GM21447 (cell line): Measurements from ENCODE around the gene TMEM9.

Source experiments
- ATAC-seq: cut with Tn5 transposase; IDR thresholded peaks from one replicate; pipeline ENCODE4 v1.9.1; 2021; ENCODE audit not compliant: unreplicated experiment

The TMEM9 gene

DNA sequence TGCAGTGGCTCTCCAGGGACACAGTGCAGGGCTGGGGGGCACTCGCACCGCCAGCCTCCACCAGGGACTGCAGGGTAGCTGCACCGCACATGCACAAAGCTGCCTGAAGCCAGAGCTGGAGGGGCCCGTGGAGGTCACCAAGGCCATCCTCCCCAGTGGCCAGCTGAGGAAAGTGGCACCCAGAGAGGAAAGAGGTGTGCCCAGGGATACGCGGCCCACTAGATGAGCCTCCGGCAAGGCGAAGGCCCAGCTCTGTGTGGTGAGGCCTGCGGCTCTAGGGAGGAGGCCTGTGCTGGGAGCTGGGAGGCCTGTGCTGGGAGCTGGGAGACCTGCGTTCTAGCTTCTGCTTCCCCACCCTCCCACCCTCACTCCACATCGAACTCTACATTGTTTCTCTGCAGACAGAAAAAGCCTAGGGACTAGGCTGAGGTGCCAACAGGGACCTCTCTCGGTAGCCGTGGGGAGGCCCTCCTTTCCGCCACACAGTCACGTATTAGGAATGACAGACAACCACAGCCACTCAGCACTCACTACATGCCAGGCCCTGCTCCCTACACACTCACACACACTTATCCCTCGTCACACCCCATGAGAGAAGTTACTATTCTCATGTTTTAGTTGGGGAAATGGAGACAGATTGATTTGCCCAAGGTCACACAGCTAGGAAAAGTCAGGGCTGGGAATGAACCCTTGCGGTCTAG, 26.4 kb downstream of the TMEM9 start:
- ATAC-seq, result no peak

DNA sequence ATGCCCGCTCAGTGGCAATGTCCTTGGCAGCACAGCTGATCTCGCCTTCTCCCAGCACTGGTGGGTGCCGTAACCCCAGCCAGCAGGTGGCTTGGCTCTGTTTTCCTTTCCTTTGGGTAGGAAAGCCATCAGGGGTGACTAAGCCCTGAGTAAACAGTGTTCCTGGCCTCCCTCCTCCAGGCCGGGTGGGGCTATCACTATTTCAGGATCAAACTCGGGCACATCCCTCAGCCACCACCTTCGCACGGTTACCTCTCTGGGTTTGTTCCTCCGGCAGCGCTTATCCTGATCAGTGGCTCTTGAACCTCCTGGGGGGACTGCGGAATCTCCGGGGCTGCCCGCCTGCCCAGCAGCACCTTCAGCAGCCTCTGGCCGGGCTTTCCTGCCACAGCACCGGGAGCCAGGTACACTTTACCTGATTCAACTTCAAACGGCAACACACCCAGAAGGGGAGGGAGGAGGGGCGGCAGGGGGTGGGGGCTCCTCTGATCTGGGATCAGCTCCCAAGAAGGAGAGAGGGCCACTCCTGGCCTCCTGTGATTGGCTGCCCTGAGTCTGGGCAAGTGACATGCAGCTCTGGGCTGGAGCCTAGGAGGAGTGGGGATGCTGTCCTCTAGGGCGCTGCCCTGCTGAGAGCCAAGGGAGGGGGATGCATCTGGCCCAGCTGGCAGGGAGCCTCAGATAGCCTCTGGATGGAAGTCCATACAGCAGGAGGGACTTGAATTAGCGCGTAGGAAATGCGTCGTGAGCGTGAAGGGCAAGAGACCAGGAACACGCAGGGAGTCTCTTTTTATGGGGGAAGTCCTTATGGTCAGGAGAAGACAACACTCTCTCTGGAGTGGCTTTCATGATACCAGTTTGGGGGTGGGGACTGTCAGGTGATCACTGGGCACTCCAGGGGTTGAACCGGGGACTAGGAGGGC, 27.2 kb downstream of the TMEM9 start, which contains the start of gene ASCL5:
Gene ASCL5, minus strand, starts transcription at position 353 of the 923 bp plus-strand sequence. CDS start 11,812 bp downstream, outside the sequence.
- ATAC-seq, result no peak

DNA sequence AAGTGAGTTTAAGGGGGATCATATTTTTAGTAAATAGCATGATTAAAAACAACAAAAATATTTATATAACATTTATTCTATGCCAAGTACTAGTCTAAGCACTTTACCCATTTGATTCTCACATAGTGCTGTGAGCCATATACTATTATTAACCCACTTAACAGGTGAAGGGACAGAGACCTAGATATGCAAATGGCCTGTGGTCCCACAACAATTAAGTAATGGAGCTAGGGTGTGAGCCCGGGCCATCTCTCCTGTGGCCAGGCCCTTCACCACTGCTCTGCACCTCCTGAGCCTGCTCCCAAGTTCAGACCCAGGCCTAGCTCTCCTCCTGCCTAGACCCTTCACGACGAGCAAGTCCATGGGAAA, 27.8 kb downstream of the TMEM9 start:
- ATAC-seq, result no peak

DNA sequence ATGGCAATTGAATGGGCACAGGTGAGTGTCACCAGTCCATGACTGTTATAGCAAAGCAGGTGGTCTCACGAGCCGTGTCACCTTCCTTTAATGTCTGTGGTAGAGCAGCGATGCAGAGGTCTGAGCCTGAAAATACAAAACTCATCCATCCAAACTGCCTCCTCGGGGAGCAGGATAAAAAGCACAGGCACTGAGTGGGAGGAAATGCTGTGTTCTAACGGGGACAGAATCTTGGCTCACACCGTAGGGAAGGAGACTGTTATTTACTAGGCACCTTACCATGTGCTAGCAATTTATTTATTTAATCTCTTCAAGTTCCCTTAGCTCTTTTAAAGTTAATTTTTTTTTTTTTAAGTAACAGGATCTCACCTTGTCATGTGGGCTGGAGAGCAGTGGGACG, 28.5 kb downstream of the TMEM9 start:
- ATAC-seq, result no peak

DNA sequence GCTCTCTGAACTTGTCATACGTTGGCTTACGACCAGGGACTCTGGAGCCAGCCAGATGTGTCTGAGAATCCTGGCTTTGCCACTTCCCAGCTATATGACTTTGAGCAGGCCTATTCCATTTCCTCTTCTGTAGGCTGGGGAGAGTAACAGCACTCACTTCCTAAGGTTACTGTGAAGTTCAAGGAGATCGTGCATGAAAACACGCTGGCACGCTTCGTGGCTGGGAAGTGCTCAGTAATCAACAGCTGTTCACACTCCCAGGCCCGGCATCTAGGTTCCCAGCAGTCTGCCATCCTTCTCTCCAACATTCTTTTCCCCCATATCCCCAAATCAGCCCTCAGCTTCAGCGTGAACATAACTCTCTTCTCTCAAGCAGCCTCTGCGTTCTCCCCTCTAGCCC, 29.3 kb downstream of the TMEM9 start:
- ATAC-seq, result no peak

DNA sequence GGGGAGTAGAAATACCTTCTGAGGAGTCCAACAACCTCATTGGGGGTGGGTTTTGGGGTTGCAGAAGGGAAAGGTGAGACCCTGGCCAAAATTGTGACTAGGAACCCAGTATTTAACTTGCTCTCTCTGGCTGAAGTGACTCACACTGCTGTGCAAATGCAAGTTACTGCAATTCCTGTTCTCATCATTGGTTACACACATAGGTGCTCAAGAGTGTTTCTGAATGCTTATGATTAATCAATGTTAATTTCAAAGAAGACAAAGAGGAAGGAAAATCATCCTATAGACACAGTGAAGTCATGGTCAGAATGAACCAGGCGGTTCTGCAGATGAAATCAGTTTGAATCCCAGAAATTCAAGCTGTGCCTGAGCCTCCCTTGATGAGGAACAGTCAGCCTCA, 30.4 kb downstream of the TMEM9 start:
- ATAC-seq, result no peak

DNA sequence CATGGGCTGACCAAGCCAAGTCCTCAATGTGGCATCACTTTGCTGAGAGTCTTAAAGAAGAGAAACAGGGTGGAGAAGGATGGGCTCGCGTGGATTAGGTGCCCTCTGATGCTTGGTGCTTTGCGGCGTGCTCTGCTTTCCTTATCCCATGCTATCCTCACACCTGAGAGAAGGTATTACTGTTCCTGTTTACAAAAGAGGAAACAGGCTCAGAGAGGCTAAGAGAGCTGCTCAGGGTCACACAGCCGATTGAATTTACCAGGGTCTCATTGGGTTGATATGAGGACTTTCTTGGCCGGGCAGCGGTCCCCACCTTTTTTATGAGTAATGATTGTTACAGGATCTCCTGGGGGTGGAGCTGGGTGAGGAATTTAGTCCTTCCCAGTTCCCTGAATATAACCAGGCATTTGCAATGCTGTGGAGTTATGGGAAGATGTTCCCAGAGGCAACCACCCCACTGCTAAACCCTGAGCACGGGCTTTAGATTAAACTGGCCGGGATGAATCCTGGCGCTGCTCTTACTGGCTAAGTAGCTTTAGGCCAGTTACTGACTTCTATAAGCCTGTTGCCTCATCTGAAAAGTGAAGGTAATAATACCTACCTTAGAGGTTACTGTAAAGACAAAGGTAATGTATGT, 31.8 kb downstream of the TMEM9 start:
- ATAC-seq, result no peak

DNA sequence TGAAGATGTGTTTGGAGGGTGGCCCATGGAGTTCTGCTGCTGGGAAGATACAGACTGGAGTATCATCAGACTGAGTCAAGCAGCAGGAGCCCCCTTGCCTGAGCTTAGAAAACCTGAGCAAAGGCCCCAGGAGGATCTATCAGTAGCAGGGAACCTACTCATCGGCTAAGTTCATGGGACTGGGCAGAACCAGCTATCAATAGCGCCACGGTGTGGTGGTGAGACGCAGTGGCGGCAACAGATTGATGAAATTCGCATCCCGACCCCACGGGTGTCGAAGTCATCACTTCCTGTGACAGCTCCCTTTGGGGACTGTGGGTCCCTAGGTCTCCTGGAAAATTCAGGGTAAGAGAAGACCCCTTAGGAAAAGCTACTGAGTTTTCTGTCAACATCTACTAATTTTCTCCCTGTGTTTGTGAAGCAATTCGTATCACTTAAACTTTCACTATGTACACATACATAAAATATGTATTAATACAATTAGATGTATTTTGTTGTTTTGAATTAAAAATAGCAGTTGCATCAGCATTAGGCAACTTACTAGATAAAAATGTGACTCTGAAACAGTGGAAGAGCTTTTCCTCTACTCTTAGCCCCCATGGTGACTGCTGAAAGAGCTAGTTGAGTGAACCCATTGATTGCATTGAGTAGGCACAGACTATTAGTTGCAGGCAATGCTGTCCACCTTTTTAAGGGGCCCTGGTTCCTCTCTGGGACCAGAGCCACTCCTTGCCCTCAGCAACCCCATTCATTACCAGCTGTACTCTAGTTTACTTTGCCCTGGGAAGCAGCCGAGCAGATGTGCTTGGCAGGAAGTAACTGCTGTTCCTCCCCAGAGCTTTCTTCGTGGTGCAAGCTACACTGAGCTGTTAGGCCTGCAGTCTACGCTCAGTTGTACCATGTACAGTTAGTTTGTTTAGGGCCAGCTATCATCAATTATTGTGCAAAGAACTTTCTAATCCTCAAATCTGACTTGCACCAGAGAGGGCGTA, 34.8 kb downstream of the TMEM9 start:
- no peak for ATAC-seq

DNA sequence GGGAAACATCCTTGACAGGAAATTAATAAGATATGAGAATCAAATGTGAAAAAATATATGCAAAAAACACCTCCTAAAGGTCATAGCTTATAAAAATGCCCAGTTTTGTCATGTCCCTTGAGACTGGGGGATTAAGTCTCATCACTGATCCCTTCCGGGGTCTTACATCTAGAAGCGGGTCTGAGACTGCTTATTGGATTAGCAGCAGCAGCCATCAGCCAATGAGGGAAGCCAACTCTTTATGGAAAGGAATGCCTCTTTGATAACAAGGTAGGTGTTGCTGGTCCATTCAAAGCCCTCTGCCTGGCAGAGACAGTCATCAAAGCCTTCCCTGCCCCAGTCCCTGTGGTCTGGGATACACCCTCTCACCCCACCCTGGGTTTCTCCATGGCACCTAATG, 38.2 kb downstream of the TMEM9 start:
- no peak for ATAC-seq

DNA sequence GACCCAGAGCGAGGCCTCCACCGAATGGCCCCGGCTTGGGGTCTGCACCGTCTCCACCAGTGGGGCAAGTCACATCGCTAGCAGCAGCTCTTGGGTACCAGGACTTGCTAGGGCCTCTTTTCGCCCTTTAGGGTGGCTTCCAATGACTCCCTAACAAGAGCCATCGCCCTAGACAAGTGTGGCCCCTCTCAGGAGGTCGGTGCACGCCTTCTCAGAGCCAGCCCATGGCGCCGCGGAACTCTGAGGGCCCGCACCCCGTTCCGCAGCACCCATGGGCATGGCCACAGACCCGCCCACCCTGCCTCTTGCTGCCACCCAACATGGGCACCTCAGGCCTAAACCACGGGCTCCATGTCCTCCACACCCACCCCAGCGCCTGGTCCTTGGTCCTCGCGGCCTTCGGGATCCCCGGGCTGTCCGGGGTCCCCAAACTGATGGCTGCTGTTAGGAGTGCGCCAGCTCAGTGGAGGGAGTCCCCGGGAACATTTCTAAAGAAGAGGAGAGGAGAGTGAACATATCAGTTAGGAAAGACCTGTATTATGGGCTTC, 38.8 kb downstream of the TMEM9 start:
- no peak for ATAC-seq

DNA sequence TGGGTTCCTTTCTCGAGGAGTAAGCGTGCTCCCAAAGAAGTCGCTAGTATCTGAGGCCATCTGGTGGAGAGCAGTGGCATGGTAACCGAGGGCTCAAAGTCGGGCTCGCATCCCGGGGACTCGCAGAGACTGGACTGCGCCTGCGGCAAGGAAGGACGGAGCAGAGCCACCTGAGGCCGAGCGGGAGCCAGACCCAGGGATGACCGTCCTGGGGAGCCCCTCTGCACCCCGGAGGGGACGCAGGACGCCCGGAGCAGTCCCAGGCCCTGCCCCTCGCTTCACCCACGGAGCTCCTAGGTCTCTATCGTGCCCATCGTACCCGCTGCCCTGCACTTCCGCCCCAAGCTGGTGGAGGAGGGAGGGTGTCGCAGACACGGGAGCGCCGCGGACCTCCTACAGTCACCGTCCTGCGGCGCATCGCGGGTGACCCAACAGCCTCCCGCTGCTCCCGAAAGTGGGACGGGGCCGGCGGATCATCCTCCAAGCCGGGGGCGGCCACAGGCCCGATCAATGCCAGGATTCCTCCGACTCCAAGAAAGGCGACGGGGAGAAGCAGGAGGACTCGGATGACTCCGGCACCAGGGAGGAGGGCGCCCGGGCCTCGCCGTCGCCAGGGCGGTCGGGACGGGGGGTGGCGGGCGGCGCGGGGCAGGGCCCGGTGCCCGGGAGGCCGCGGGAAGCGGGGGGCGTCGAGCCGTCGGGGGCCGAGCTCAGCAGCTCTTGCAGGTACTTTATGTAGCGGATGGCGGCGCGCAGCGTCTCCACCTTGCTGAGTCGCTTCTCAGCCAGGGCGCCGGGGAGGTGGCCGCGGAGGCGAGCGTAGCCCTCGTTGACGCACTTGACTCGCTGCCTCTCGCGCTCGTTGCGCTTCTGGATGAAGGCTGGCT, 39.8 kb downstream of the TMEM9 start:
- ATAC-seq, result peak; percentile 92

DNA sequence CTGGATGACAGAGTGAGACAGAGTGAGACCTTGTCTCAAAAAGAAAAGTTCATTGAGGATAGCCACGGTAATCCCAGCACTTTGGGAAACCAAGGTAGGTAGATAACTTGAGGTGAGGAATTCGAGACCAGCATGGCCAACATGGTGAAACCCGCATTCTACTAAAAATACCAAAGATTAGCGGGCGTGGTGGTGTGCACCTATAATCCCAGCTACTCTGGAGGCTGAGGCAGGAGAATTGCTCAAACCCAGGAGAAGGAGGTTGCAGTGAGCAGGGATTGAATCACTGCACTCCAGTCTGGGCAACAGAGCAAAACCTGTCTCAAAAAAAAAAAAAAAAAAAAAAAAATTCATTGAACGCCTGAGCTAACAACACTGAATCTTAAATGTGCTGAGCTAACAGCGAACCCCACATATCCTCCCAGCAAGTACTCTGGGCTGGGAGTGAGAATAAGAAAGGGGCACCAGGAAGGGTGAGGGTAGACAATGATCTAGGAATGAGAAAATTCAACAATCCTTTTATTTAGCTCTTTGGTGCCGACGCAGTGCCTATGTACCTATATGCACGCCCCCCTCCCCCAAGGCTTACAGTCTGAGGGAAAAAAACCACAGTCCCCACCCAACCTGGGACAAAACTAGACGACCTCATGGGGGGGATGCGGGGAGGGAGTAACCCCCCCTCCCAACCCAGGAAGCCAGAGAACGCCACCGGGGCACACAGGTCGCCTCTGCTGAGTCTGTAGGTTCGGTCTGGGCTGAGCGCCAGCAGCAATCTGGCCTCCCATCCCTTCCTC, 40.6 kb downstream of the TMEM9 start:
- ATAC-seq, result no peak

DNA sequence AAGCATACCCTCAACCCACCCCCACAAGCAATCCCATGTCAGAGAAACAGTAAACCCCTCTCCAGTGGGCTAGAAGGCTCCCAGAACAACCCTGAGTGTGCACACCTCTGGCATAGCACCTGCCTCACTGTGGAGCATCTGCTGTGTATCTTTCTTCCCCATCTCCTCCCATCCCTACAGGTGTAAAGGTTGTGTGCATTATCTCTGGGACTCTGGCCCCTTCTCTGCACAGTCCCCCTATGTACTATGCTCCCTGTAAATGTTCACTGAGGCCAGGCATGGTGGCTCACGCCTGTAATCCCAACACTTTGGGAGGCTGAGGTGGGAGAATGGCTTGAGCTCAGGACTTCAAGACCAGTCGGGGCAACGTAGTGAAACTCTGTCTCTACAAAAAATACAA, 41.3 kb downstream of the TMEM9 start:
- ATAC-seq, result no peak

DNA sequence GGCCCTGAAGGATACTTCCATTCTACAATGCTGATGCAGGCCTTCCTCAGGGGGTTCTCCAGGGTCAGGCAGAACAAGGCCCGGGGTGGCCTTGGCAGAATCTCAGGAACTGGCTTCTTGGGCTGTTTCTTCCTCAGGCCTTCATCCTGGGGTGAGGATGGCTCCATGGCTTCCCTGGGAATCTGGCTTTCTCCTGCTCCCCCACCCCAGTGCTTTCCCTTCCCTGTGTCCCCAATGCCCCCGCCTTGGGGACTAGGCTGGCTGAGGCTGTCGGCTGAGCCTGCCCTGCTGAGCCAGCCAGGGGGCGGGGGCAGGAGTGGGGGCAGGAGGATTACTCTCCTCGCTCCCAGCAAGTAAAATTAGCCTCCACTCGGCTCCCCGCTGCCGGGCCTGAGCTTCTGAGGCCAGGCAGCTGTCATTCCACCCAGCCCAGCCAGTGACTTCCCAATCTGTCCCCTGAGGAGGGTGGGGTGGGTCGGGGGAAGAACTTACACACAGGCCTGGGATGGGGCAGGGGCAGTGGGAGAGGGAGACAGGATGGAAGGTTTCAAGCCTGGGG, 42.0 kb downstream of the TMEM9 start, which contains the start of gene CACNA1S:
Gene CACNA1S, minus strand, starts transcription at position 254 of the 559 bp plus-strand sequence. Its CDS starts 87 bp downstream, at position 167.
- no peak for ATAC-seq

DNA sequence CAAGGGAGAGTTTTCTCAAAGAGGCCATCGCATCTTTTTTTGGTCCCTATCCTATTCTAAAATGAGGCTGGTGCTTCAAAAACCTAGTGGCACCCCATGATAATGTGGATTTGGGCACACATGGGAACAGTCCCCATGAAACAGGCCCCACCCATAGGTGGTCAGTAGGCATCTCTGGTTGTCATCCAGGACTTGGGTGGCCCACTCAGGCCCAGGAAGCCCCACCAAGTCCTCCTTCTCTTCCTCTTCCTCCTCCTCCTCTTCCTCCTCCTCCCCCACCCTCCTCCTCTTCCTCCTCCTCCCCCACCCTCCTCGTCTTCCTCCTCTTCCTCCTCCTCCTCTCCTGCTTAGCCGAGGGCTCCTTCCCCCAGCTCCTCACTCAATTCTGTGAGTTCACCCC, 42.6 kb downstream of the TMEM9 start:
- no peak for ATAC-seq

DNA sequence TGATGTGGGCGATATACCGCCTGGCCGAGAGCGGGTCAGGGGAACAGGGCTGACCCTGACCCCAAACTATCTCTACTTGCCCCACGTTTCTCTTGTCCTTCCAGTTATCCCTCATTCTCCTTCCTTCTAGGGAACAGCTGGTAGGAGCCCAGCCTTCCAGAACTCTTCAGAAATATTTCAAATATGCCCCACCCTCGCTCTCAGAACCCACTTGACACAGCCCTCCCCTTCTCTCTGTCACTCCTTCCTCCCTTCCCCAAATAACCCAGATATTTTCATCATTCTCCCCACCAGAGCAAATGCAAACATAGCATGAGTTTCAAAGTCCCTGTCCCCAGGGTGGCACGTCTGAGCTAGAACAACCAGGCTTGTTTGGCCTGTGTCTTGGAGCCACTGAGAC, 43.1 kb downstream of the TMEM9 start:
- no peak for ATAC-seq

DNA sequence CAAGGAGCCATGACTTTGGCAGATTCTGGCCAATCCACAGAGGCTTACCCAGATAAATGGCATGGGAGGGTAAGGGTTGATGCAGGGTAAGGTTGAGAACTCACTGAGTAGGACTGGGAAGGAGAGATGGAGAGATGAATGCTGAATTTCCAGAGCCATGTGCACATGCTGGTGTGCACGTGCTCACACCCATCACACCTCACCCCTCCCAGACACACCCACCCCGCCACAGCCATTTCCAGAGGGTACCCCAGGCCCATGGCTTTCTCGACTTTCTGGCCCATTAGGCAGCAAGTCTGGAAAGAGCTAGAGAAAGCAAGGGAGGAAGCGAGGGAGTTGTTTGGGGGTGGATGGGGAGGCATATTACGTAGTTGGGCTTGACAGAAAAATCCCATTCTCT, 43.7 kb downstream of the TMEM9 start:
- no peak for ATAC-seq

DNA sequence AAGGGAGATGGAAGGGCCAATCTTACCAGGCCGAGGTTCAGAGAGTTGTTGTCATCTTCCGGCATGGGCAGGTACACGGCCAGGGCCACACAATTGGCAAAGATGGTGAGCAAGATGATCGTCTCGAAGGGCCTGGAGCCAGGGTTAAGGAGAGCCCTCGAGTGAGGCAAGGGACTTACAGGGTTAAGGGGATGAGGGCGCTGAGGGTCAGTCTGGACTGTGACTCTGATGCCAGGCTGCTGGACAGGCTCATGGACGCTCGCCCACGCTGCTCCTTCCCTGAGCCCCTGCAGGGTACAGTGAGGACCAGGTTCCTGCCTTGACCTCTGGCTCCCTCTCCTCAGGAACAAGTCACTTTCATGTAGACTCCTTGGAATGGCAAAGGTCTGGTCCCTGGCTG, 44.1 kb downstream of the TMEM9 start:
- ATAC-seq, result no peak
